T-helper 17 cell (primary cell): ENCODE measurements around the gene WWP2. TPM values are rescaled to one million over a fixed set of nuclear protein-coding genes. Genes with fewer than 3 reads are reported as not detected.
"Not testable (repeated sequence)": the region's sequence is repeated elsewhere in the genome, so short reads cannot be mapped to it uniquely, and the experiment has no call there.

ENCODE experiments used
- ATAC-seq: fragments of 150-1000 bp; cut with Tn5 transposase; 2 replicates; pipeline ENCODE4 v1.10.0; 2021; ENCODE audit warnings: mild to moderate bottlenecking, moderate library complexity
- DNase-seq, 3 donors: peaks; one replicate each; pipeline versions ENCODE4 v3.0.0 to v3.0.0-alpha.2; 2020 to 2021
- H3K9me3 ChIP-seq: one replicate; pipeline ENCODE4 v1.7.0; 2013; ENCODE audit warnings: low read length, mild to moderate bottlenecking; ENCODE audit not compliant: control insufficient read depth, poor library complexity, severe bottlenecking
- H3K27ac Mint-ChIP-seq: one replicate; pipeline ENCODE4 v1.8.0; 2022; ENCODE audit warnings: mild to moderate bottlenecking, moderate library complexity, mixed read lengths
- H3K27me3 Mint-ChIP-seq: one replicate; pipeline ENCODE4 v1.8.0; 2022; ENCODE audit warnings: mixed read lengths
- H3K36me3 Mint-ChIP-seq: one replicate; pipeline ENCODE4 v1.8.0; 2022; ENCODE audit warnings: low read depth, mixed read lengths
- H3K4me1 Mint-ChIP-seq: one replicate; pipeline ENCODE4 v1.8.0; 2022; ENCODE audit warnings: mild to moderate bottlenecking, mixed read lengths
- H3K4me3 Mint-ChIP-seq: one replicate; pipeline ENCODE4 v1.8.0; 2022; ENCODE audit warnings: mild to moderate bottlenecking, moderate library complexity, mixed read lengths
- total RNA-seq, 4 donors: library from RNA in 2 of 4; stranded (reverse) in 2 of 4; gene quantifications; one replicate each; pipeline ENCODE4 v1.2.3 and lab custom pipeline; 2022 to 2026

Gene WWP2
- total RNA-seq, 2 donors from 2014 or later, result 60.6 to 64.9 TPM

GRCh38 chr16:69818891-69819545 lies 56.9 kb downstream of the WWP2 start:
- H3K9me3 ChIP-seq, result no peaks in the 10 kb centered on the region
- H3K4me1 Mint-ChIP-seq, result peaks cover 12% of the 10 kb centered on the region
- H3K27ac Mint-ChIP-seq, result no peak overlapping the region
- peak overlapping the region; percentile 19 for H3K4me3 Mint-ChIP-seq
- ATAC-seq (no peak), DNase-seq (no peak)
- H3K27me3 Mint-ChIP-seq, result no peaks in the 10 kb centered on the region
- H3K36me3 Mint-ChIP-seq, result peaks cover 13% of the 10 kb centered on the region

GRCh38 chr16:69820926-69821541 lies 58.9 kb downstream of the WWP2 start:
- no peaks in the 10 kb centered on the region for H3K9me3 ChIP-seq
- H3K4me1 Mint-ChIP-seq, result peaks cover 12% of the 10 kb centered on the region
- DNase-seq, result no peak
- H3K4me3 Mint-ChIP-seq, result no peak overlapping the region
- peaks cover 13% of the 10 kb centered on the region for H3K36me3 Mint-ChIP-seq
- no peaks in the 10 kb centered on the region for H3K27me3 Mint-ChIP-seq
- no peak overlapping the region for H3K27ac Mint-ChIP-seq
- ATAC-seq, result no peak

- DNase-seq (no peak), ATAC-seq (no peak)
- H3K27ac Mint-ChIP-seq, result no peak overlapping the region
- no peaks in the 10 kb centered on the region for H3K9me3 ChIP-seq
- H3K36me3 Mint-ChIP-seq, result peaks cover 13% of the 10 kb centered on the region
- peaks cover 12% of the 10 kb centered on the region for H3K4me1 Mint-ChIP-seq
- H3K4me3 Mint-ChIP-seq, result no peak overlapping the region
- H3K27me3 Mint-ChIP-seq, result no peaks in the 10 kb centered on the region
These were observed 59.7 kb downstream of the WWP2 start for GRCh38 chr16:69821844-69822173.

- no peak for ATAC-seq
- Mint-ChIP-seq H3K27ac (peak overlapping the region; percentile 11), H3K27me3 (no peaks in the 10 kb centered on the region), H3K4me1 (peaks cover 12% of the 10 kb centered on the region), H3K4me3 (no peak overlapping the region), H3K36me3 (peaks cover 13% of the 10 kb centered on the region)
- no peaks in the 10 kb centered on the region for H3K9me3 ChIP-seq
- DNase-seq, result no peak
These were observed 60.2 kb downstream of the WWP2 start for GRCh38 chr16:69822174-69822935.

GRCh38 chr16:69823831-69824563 lies 61.9 kb downstream of the WWP2 start:
- peak; percentile 25 for ATAC-seq
- peaks cover 11% of the 10 kb centered on the region for H3K36me3 Mint-ChIP-seq
- no peaks in the 10 kb centered on the region for H3K27me3 Mint-ChIP-seq

GRCh38 chr16:69824564-69825142 lies 62.5 kb downstream of the WWP2 start:
- H3K36me3 Mint-ChIP-seq, H3K27ac Mint-ChIP-seq, ATAC-seq, DNase-seq, H3K27me3 Mint-ChIP-seq, H3K9me3 ChIP-seq, H3K4me3 Mint-ChIP-seq: not testable (repeated sequence)
- peaks cover 18% of the 10 kb centered on the region for H3K4me1 Mint-ChIP-seq

More at GRCh38 chr16:69823831-69824563, 61.9 kb downstream of the WWP2 start:
- H3K27ac Mint-ChIP-seq, result no peak overlapping the region
- DNase-seq, result no peak
- H3K9me3 ChIP-seq, result no peaks in the 10 kb centered on the region
- peaks cover 13% of the 10 kb centered on the region for H3K4me1 Mint-ChIP-seq
- no peak overlapping the region for H3K4me3 Mint-ChIP-seq

- H3K4me3 Mint-ChIP-seq, result no peak overlapping the region
- H3K9me3 ChIP-seq, result no peaks in the 10 kb centered on the region
- peaks cover 6% of the 10 kb centered on the region for H3K36me3 Mint-ChIP-seq
- peaks cover 18% of the 10 kb centered on the region for H3K4me1 Mint-ChIP-seq
- no peak for ATAC-seq
- H3K27ac Mint-ChIP-seq, result no peak overlapping the region
- H3K27me3 Mint-ChIP-seq, result no peaks in the 10 kb centered on the region
- DNase-seq, result no peak
These were observed 65.4 kb downstream of the WWP2 start for GRCh38 chr16:69827524-69827923.

- ATAC-seq, result no peak
These were observed 67.2 kb downstream of the WWP2 start for GRCh38 chr16:69829338-69829737.

GRCh38 chr16:69830146-69830533 lies 68.0 kb downstream of the WWP2 start:
- DNase-seq (no peak), ATAC-seq (no peak)
- Mint-ChIP-seq H3K4me3 (no peak overlapping the region), H3K27ac (peak overlapping the region; percentile 49), H3K27me3 (no peaks in the 10 kb centered on the region), H3K36me3 (peaks cover 12% of the 10 kb centered on the region), H3K4me1 (peaks cover 23% of the 10 kb centered on the region)
- H3K9me3 ChIP-seq, result no peaks in the 10 kb centered on the region

More at GRCh38 chr16:69829338-69829737, 67.2 kb downstream of the WWP2 start:
- no peak overlapping the region for H3K4me3 Mint-ChIP-seq
- H3K27me3 Mint-ChIP-seq, result no peaks in the 10 kb centered on the region
- peaks cover 12% of the 10 kb centered on the region for H3K36me3 Mint-ChIP-seq
- peaks cover 23% of the 10 kb centered on the region for H3K4me1 Mint-ChIP-seq
- peak overlapping the region; percentile 49 for H3K27ac Mint-ChIP-seq
- no peak for DNase-seq
- no peaks in the 10 kb centered on the region for H3K9me3 ChIP-seq

GRCh38 chr16:69830534-69831211 lies 68.5 kb downstream of the WWP2 start:
- ATAC-seq (no peak), DNase-seq (no peak)
- peaks cover 23% of the 10 kb centered on the region for H3K4me1 Mint-ChIP-seq
- no peak overlapping the region for H3K4me3 Mint-ChIP-seq
- H3K27me3 Mint-ChIP-seq, result no peaks in the 10 kb centered on the region
- H3K36me3 Mint-ChIP-seq, result peaks cover 12% of the 10 kb centered on the region
- no peak overlapping the region for H3K27ac Mint-ChIP-seq
- no peaks in the 10 kb centered on the region for H3K9me3 ChIP-seq

GRCh38 chr16:69831212-69832123 lies 69.3 kb downstream of the WWP2 start:
- ATAC-seq, result no peak

More at GRCh38 chr16:69831212-69832123, 69.3 kb downstream of the WWP2 start:
- Mint-ChIP-seq H3K4me1 (peaks cover 23% of the 10 kb centered on the region), H3K27ac (no peak overlapping the region), H3K27me3 (no peaks in the 10 kb centered on the region), H3K36me3 (peaks cover 13% of the 10 kb centered on the region), H3K4me3 (no peak overlapping the region)
- H3K9me3 ChIP-seq, result no peaks in the 10 kb centered on the region
- DNase-seq, result no peak
